ENCODE results near the gene STK10. TPM values are rescaled to one million over a fixed set of nuclear protein-coding genes. Genes with fewer than 3 reads are reported as not detected.
"Not testable (repeated sequence)": the region's sequence is repeated elsewhere in the genome, so short reads cannot be mapped to it uniquely, and the experiment has no call there.

STK10 gene
- polyA plus RNA-seq, 3 donors: 21.5 to 180 (median 47.4) TPM

- Histone ChIP-seq H3K27me3 (ENCODE audit: control insufficient read depth in 2 of 2, insufficient read depth in 2 of 2, low read length in 2 of 2) (no peaks in the 10 kb centered on the region), H3K4me2 (replicated peaks; ENCODE audit: extremely low read depth, low read length, poor library complexity, severe bottlenecking) (no peak overlapping the region), H3K9ac (ENCODE audit: insufficient read depth, low read length, poor library complexity, severe bottlenecking) (no peak overlapping the region), H3K4me1 (ENCODE audit: control insufficient read depth in 1 of 2, insufficient read depth in 2 of 2, low read length in 2 of 2) (peaks cover under 1 to 1% of the 10 kb centered on the region in 2 donors), H3K36me3 (replicated peaks in 1 of 2; ENCODE audit: control insufficient read depth in 1 of 2, insufficient read depth in 2 of 2, low read length in 2 of 2) (no peaks in the 10 kb centered on the region), H3K9me3 (replicated peaks in 1 of 2; ENCODE audit: control insufficient read depth in 1 of 2, insufficient read depth in 1 of 2, low read length in 2 of 2) (peaks cover 0 to 8% of the 10 kb centered on the region in 2 donors), H3K79me2 (ENCODE audit: insufficient read depth, low read length) (no peaks in the 10 kb centered on the region), H3K4me3 (replicated peaks in 1 of 3; ENCODE audit: low read depth in 2 of 3, low read length in 3 of 3) (no peak overlapping the region), H2AFZ (ENCODE audit: insufficient read depth, low read depth, low read length, poor library complexity, severe bottlenecking) (no peak overlapping the region), H3K27ac (ENCODE audit: low read depth in 1 of 2, low read length in 2 of 2) (no peak overlapping the region), H4K20me1 (ENCODE audit: insufficient read depth, low read length) (no peaks in the 10 kb centered on the region)
- H3K27ac Mint-ChIP-seq: no peak overlapping the region
- TF ChIP-seq CTCF (IDR thresholded peaks at IDR 0.05): no peak
- intact Hi-C loops (cut with micrococcal nuclease): no loop called here
- H3K4me1 Mint-ChIP-seq: peaks cover 2% of the 10 kb centered on the region
- peaks cover 4 to 18% (median 10%) of the 10 kb centered on the region in 7 donors for H3K9me3 Mint-ChIP-seq
- H3K27me3 Mint-ChIP-seq (ENCODE audit: low read depth in 3 of 3): peaks cover 0 to 2% (median 2%) of the 10 kb centered on the region in 3 donors
- H3K4me3 Mint-ChIP-seq: no peak overlapping the region
- H3K36me3 Mint-ChIP-seq: peaks cover 6 to 7% of the 10 kb centered on the region in 2 donors
- no peak for DNase-seq
These were observed 158.1 kb downstream of the STK10 start for GRCh38 chr5:172029876-172030275.

GRCh38 chr5:172028167-172028566, 159.9 kb downstream of the STK10 start:
- no peak overlapping the region for H2AFZ ChIP-seq (ENCODE audit: insufficient read depth, low read depth, low read length, poor library complexity, severe bottlenecking)
- DNase-seq: no peak
- H3K9me3 ChIP-seq (replicated peaks in 1 of 2; ENCODE audit: control insufficient read depth in 1 of 2, insufficient read depth in 1 of 2, low read length in 2 of 2): peaks cover 0 to 8% of the 10 kb centered on the region in 2 donors
- Mint-ChIP-seq H3K27me3 (ENCODE audit: low read depth in 3 of 3) (peaks cover 0 to 4% (median 2%) of the 10 kb centered on the region in 3 donors), H3K36me3 (peaks cover 6 to 7% of the 10 kb centered on the region in 2 donors), H3K27ac (no peak overlapping the region), H3K4me1 (no peaks in the 10 kb centered on the region), H3K4me3 (no peak overlapping the region), H3K9me3 (peaks cover 4 to 18% (median 10%) of the 10 kb centered on the region in 7 donors)
- H3K4me2 ChIP-seq (replicated peaks; ENCODE audit: extremely low read depth, low read length, poor library complexity, severe bottlenecking): no peak overlapping the region
- no peaks in the 10 kb centered on the region for H3K4me1 ChIP-seq (ENCODE audit: control insufficient read depth in 1 of 2, insufficient read depth in 2 of 2, low read length in 2 of 2)
- H3K4me3 ChIP-seq (replicated peaks in 1 of 3; ENCODE audit: low read depth in 2 of 3, low read length in 3 of 3): no peak overlapping the region
- H3K27ac ChIP-seq (ENCODE audit: low read depth in 1 of 2, low read length in 2 of 2): no peak overlapping the region
- 100% methylated on average over 1 of the region's 4 CpGs for WGBS (ENCODE audit: insufficient coverage)
- H3K36me3 ChIP-seq (replicated peaks in 1 of 2; ENCODE audit: control insufficient read depth in 1 of 2, insufficient read depth in 2 of 2, low read length in 2 of 2): no peaks in the 10 kb centered on the region
- no peak for TF ChIP-seq CTCF (IDR thresholded peaks at IDR 0.05)
- H4K20me1 ChIP-seq (ENCODE audit: insufficient read depth, low read length): no peaks in the 10 kb centered on the region
- intact Hi-C loops (cut with micrococcal nuclease): no loop called here
- H3K27me3 ChIP-seq (ENCODE audit: control insufficient read depth in 2 of 2, insufficient read depth in 2 of 2, low read length in 2 of 2): no peaks in the 10 kb centered on the region
- no peaks in the 10 kb centered on the region for H3K79me2 ChIP-seq (ENCODE audit: insufficient read depth, low read length)
- no peak overlapping the region for H3K9ac ChIP-seq (ENCODE audit: insufficient read depth, low read length, poor library complexity, severe bottlenecking)

- WGBS (ENCODE audit: insufficient coverage): 97% methylated on average over 4 of the region's 10 CpGs
- H3K27me3 Mint-ChIP-seq (ENCODE audit: low read depth in 3 of 3); H3K27ac Mint-ChIP-seq; intact Hi-C loops (cut with micrococcal nuclease); H3K9ac ChIP-seq (ENCODE audit: insufficient read depth, low read length, poor library complexity, severe bottlenecking); H3K9me3 Mint-ChIP-seq; H3K79me2 ChIP-seq (ENCODE audit: insufficient read depth, low read length); H3K9me3 ChIP-seq (replicated peaks in 1 of 2; ENCODE audit: control insufficient read depth in 1 of 2, insufficient read depth in 1 of 2, low read length in 2 of 2); H2AFZ ChIP-seq (ENCODE audit: insufficient read depth, low read depth, low read length, poor library complexity, severe bottlenecking); H3K27ac ChIP-seq (ENCODE audit: low read depth in 1 of 2, low read length in 2 of 2); H3K36me3 Mint-ChIP-seq; H3K4me3 ChIP-seq (replicated peaks in 1 of 3; ENCODE audit: low read depth in 2 of 3, low read length in 3 of 3); H3K4me1 Mint-ChIP-seq; H3K36me3 ChIP-seq (replicated peaks in 1 of 2; ENCODE audit: control insufficient read depth in 1 of 2, insufficient read depth in 2 of 2, low read length in 2 of 2); H3K4me2 ChIP-seq (replicated peaks; ENCODE audit: extremely low read depth, low read length, poor library complexity, severe bottlenecking); H4K20me1 ChIP-seq (ENCODE audit: insufficient read depth, low read length); H3K27me3 ChIP-seq (ENCODE audit: control insufficient read depth in 2 of 2, insufficient read depth in 2 of 2, low read length in 2 of 2); H3K4me3 Mint-ChIP-seq; DNase-seq; H3K4me1 ChIP-seq (ENCODE audit: control insufficient read depth in 1 of 2, insufficient read depth in 2 of 2, low read length in 2 of 2): not testable (repeated sequence)
These were observed 167.8 kb downstream of the STK10 start for GRCh38 chr5:172020110-172020786.
